ENCODE results near the gene SLTM. TPM values are rescaled to one million over a fixed set of nuclear protein-coding genes. Genes with fewer than 3 reads are reported as not detected.
"Not testable (repeated sequence)": the region's sequence is repeated elsewhere in the genome, so short reads cannot be mapped to it uniquely, and the experiment has no call there.

Gene SLTM
- total RNA-seq, 6 donors from 2014 or later = 77.2 to 261 (median 100) TPM

DNA sequence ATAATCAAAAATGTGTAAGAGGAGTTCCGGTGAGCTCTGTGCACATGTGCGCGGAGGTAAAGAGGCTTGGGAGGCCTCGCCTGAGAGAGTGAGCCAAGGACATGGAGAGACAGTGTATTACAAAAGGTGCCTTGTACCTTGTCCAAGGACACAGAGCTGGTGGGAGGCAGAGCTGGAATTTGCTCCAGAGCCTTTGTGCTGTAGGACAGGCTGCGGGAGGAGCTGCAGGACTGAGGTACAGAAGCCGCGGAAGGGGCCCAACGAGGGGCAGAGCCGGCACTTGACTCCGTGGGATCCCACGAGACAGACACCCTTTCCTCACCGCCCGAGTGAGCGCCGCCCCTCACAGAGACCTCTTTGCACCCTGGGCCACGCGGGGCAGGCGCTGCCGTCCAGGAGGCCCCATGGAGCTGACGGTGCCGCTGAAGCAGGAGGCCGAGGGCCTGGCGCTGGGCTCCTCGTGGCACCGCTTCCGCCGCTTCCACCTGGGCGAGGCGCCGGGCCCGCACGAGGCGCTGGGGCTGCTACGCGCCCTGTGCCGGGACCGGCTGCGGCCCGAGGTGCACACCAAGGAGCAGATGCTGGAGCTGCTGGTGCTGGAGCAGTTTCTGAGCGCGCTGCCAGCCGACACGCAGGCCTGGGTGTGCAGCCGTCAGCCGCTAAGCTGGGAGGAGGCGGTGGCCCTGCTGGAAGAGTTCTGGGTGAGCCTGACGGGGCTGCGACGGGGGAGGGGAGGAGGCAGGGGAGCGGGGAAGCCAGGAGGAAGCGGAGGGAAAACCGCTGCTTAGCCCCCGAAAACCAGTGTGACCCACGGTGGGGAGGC lies 68.7 kb downstream of the SLTM start:
- peak; percentile 22 to 87 for DNase-seq
- Histone ChIP-seq H3K4me1 (peaks cover 0 to 8% (median 2%) of the 10 kb centered on the region in 4 donors), H3K9me3 (no peaks in the 10 kb centered on the region), H3K36me3 (no peaks in the 10 kb centered on the region), H3K4me3 (peak overlapping the region in 3 of 4 donors; percentile 29 to 42 (median 38)), H3K27ac (peak overlapping the region in 1 of 4 donors; percentile 18), H3K27me3 (no peaks in the 10 kb centered on the region)
- WGBS, 2 donors = 27 to 31% methylated on average over 28 to 31 of the region's 54 CpGs
- peak; percentile 63 to 87 for ATAC-seq (ENCODE audit: low FRiP score in 2 of 2)
- TF ChIP-seq EP300 (IDR thresholded peaks at IDR 0.05) (no peak), POLR2AphosphoS5 (IDR thresholded peaks at IDR 0.05) (no peak), POLR2A (IDR thresholded peaks at IDR 0.05) (no peak)
- TF ChIP-seq, protein P1, sequence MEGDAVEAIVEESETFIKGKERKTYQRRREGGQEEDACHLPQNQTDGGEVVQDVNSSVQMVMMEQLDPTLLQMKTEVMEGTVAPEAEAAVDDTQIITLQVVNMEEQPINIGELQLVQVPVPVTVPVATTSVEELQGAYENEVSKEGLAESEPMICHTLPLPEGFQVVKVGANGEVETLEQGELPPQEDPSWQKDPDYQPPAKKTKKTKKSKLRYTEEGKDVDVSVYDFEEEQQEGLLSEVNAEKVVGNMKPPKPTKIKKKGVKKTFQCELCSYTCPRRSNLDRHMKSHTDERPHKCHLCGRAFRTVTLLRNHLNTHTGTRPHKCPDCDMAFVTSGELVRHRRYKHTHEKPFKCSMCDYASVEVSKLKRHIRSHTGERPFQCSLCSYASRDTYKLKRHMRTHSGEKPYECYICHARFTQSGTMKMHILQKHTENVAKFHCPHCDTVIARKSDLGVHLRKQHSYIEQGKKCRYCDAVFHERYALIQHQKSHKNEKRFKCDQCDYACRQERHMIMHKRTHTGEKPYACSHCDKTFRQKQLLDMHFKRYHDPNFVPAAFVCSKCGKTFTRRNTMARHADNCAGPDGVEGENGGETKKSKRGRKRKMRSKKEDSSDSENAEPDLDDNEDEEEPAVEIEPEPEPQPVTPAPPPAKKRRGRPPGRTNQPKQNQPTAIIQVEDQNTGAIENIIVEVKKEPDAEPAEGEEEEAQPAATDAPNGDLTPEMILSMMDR (IDR thresholded peaks at IDR 0.05) = no peak

DNA sequence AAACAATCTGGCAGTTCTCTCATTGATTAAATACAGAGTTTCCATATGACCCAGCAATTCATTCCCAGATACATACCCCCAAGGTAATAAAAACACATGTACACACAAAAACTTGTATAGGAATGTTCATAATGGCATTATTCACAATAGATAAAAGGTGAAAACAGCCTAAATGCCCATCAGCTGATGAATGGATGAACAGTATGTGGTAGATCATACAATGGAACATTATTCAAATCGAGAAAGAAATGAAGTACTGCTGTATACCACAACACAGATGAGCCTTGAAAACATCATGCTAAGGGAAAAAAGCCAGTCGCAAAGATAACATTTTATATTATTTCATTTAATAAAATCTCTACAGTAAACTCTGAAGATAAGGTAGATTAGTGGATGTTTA lies 71.2 kb downstream of the SLTM start:
- ATAC-seq (ENCODE audit: low FRiP score in 2 of 2) (no peak), DNase-seq (no peak)
- no peaks in the 10 kb centered on the region for H3K27me3 ChIP-seq
- no peak overlapping the region for H3K27ac ChIP-seq
- no peak overlapping the region for H3K4me3 ChIP-seq
- WGBS, 2 donors = 90 to 94% methylated on average over 2 of the region's 2 CpGs
- H3K9me3 ChIP-seq = no peaks in the 10 kb centered on the region
- TF ChIP-seq, protein P1 (IDR thresholded peaks at IDR 0.05) = no peak
- TF ChIP-seq POLR2AphosphoS5 (IDR thresholded peaks at IDR 0.05) (no peak), POLR2A (IDR thresholded peaks at IDR 0.05) (no peak), EP300 (IDR thresholded peaks at IDR 0.05) (no peak)
- H3K4me1 ChIP-seq = peaks cover 0 to 8% (median 2%) of the 10 kb centered on the region in 4 donors
- H3K36me3 ChIP-seq = no peaks in the 10 kb centered on the region

DNA sequence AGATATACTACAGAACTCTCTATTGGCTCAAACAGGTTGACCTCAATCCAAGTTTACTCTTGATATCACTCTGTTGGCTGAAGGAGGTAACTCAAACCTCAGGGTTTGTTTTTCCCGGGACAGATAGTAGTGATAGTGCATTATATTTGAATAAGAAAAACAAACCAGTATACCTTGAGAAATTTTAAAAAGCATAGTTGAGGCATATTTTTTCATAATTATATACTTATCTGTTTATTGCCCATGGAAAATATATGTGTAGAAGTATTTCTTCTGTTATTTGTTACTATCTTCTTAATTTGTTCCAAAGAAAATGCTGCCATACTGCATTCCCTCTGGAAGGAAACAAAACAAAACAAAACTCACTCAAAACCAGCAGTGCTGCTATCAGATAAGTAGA lies 76.9 kb downstream of the SLTM start:
- not testable (repeated sequence) for H3K27me3 ChIP-seq; H3K4me3 ChIP-seq; H3K27ac ChIP-seq; DNase-seq; H3K9me3 ChIP-seq; H3K4me1 ChIP-seq; ATAC-seq (ENCODE audit: low FRiP score in 2 of 2)
- WGBS, 2 donors = 75 to 76% methylated on average over 1 of the region's 1 CpG
- peaks cover 0 to 16% (median 3%) of the 10 kb centered on the region in 4 donors for H3K36me3 ChIP-seq

DNA sequence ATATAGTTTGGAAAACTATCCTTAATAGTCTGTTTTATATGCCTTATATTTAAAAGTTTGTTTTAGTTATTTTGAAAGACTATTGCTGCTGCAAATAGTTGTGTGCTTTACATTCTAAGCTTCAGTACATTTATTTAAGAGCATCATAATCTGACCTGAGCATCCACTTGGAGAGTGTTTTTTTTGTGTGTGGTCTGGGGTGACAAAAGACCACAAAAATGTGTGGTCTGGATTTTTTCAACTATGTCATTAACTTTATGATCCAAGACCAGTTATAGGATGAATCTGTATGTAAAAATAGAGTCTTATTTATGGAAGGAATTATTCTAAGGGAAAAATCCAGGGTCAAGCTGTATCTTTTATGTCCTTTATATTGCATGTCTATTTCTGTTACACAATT lies 77.4 kb downstream of the SLTM start:
- Histone ChIP-seq H3K4me1 (no peaks in the 10 kb centered on the region), H3K4me3 (no peak overlapping the region), H3K27ac (no peak overlapping the region), H3K36me3 (peaks cover 0 to 16% (median 3%) of the 10 kb centered on the region in 4 donors), H3K9me3 (no peaks in the 10 kb centered on the region), H3K27me3 (no peaks in the 10 kb centered on the region)
- DNase-seq (no peak), ATAC-seq (ENCODE audit: low FRiP score in 2 of 2) (no peak)
- TF ChIP-seq POLR2A (IDR thresholded peaks at IDR 0.05) = no peak
- TF ChIP-seq POLR2AphosphoS5 (IDR thresholded peaks at IDR 0.05) = no peak

DNA sequence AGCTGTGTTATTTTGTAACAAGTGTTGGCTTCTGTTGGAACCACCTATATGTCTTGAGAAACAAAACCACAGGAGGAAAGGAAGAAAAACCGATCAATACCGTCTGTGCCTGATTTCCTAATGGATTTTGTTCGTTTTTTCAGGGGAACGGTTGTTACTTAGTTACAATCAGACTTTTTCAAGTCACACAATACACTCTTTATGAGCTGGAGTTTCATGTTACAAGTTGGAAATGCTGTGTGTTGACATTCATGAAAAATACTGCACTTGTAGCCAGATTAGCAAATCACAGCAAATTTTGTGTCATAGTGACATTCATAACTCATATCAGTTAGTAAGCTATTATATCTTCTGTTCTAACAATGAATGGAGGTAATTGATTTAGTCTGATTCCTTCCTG lies 78.9 kb downstream of the SLTM start:
- H3K27me3 ChIP-seq = no peaks in the 10 kb centered on the region
- WGBS, 2 donors = 73 to 80% methylated on average over 4 of the region's 4 CpGs

More for the DNA sequence above, 78.9 kb downstream of the SLTM start:
- ATAC-seq (ENCODE audit: low FRiP score in 2 of 2) (no peak), DNase-seq (no peak)
- H3K9me3 ChIP-seq = no peaks in the 10 kb centered on the region
- no peak overlapping the region for H3K4me3 ChIP-seq
- TF ChIP-seq, protein P1 (IDR thresholded peaks at IDR 0.05) = no peak
- TF ChIP-seq POLR2A (IDR thresholded peaks at IDR 0.05) (no peak), POLR2AphosphoS5 (IDR thresholded peaks at IDR 0.05) (no peak), EP300 (IDR thresholded peaks at IDR 0.05) (no peak)
- H3K36me3 ChIP-seq = peaks cover 0 to 19% (median 4%) of the 10 kb centered on the region in 4 donors
- H3K4me1 ChIP-seq = no peaks in the 10 kb centered on the region
- H3K27ac ChIP-seq = no peak overlapping the region

Data from upper lobe of left lung (tissue), 6 donors.